SK-N-SH treated with all-trans-retinoic acid at 6 μM for 48 hours (cell line): Measurements from ENCODE around the gene CAMSAP3.

Source experiments
- CREB5 ChIP-seq: fragments of 250-450 bp; sonication (Bioruptor Pico); IDR thresholded peaks from 2 replicates; pipeline ENCODE4 v1.5.1; 2020; ENCODE audit warnings: low read depth, mild to moderate bottlenecking, moderate library complexity
- CSRNP3 ChIP-seq: fragments of 250-450 bp; sonication (Bioruptor Pico); IDR thresholded peaks from 2 replicates; pipeline ENCODE4 v1.5.1; 2021; ENCODE audit warnings: mild to moderate bottlenecking, moderate library complexity
- ESRRG ChIP-seq: fragments of 250-450 bp; sonication (Bioruptor Pico); IDR thresholded peaks from 2 replicates; pipeline ENCODE4 v1.6.1; 2021; ENCODE audit warnings: mild to moderate bottlenecking
- GLIS3 ChIP-seq: fragments of 250-450 bp; sonication (Bioruptor Pico); IDR thresholded peaks from 2 replicates; pipeline ENCODE4 v1.5.0; 2020; ENCODE audit warnings: mild to moderate bottlenecking, moderate library complexity
- ISL1 ChIP-seq: fragments of 250-450 bp; sonication (Bioruptor Pico); IDR thresholded peaks from 2 replicates; pipeline ENCODE4 v2.1.2; 2022; ENCODE audit warnings: mild to moderate bottlenecking, moderate library complexity
- PATZ1 ChIP-seq: fragments of 250-450 bp; sonication (Bioruptor Pico); IDR thresholded peaks from 2 replicates; pipeline ENCODE4 v1.8.0; 2020; ENCODE audit warnings: mild to moderate bottlenecking, moderate library complexity, borderline replicate concordance
- POU6F1 ChIP-seq: fragments of 250-450 bp; sonication (Bioruptor Pico); IDR thresholded peaks from 2 replicates; pipeline ENCODE4 v1.8.0; 2021; ENCODE audit warnings: low read depth, mild to moderate bottlenecking, moderate library complexity, borderline replicate concordance
- RARB ChIP-seq: fragments of 250-450 bp; sonication (Bioruptor Pico); IDR thresholded peaks from 2 replicates; pipeline ENCODE4 v1.8.0; 2021; ENCODE audit warnings: mild to moderate bottlenecking, moderate library complexity
- SNAI2 ChIP-seq: fragments of 250-450 bp; sonication (Bioruptor Pico); IDR thresholded peaks from 2 replicates; pipeline ENCODE4 v1.5.0; 2020; ENCODE audit warnings: mild to moderate bottlenecking, moderate library complexity
- ZC3H10 ChIP-seq: fragments of 250-450 bp; sonication (Bioruptor Pico); IDR thresholded peaks from 2 replicates; pipeline ENCODE4 v1.5.1; 2021; ENCODE audit warnings: mild to moderate bottlenecking, moderate library complexity
- ZFP30 ChIP-seq: fragments of 450-650 bp; formaldehyde crosslinking; IDR thresholded peaks from 2 replicates; pipeline ENCODE4 v1.5.0; 2022; ENCODE audit warnings: mild to moderate bottlenecking, moderate library complexity

- TF ChIP-seq CSRNP3 (CRISPR knock-in tag) = no peak
- no peak for TF ChIP-seq PATZ1 (CRISPR knock-in tag)
- TF ChIP-seq ZFP30 (CRISPR knock-in tag) = no peak
- TF ChIP-seq ESRRG (CRISPR knock-in tag) = no peak
- no peak for TF ChIP-seq SNAI2 (CRISPR knock-in tag)
- TF ChIP-seq CREB5 (CRISPR knock-in tag) = no peak
- no peak for TF ChIP-seq POU6F1 (CRISPR knock-in tag)
- TF ChIP-seq ZC3H10 (CRISPR knock-in tag) = no peak
- TF ChIP-seq RARB (CRISPR knock-in tag) = no peak
- TF ChIP-seq GLIS3 (CRISPR knock-in tag) = no peak
- no peak for TF ChIP-seq ISL1 (CRISPR knock-in tag)
These were observed 44.2 kb downstream of the CAMSAP3 start for GRCh38 chr19:7639863-7640348.
